Suprapubic skin (tissue), 4 donors: ENCODE data around the gene OR4C12. TPM values are rescaled to one million over a fixed set of nuclear protein-coding genes. Genes with fewer than 3 reads are reported as not detected.
"Not testable (repeated sequence)": the region's sequence is repeated elsewhere in the genome, so short reads cannot be mapped to it uniquely, and the experiment has no call there.

Experiments used
- DNase-seq, 2 donors: peaks; one replicate each; pipeline ENCODE4 v3.0.0-alpha.2; 2019; ENCODE audit warnings: low spot score in 2 of 2
- H3K27ac ChIP-seq: fragments of 200-600 bp; sonication (generic); one replicate; pipeline ENCODE4 v1.5.1; 2019
- H3K27me3 ChIP-seq: fragments of 200-600 bp; sonication (generic); one replicate; pipeline ENCODE4 v1.5.1; 2019
- H3K36me3 ChIP-seq: fragments of 200-600 bp; sonication (generic); one replicate; pipeline ENCODE4 v1.5.1; 2019
- H3K4me1 ChIP-seq: fragments of 200-600 bp; sonication (generic); one replicate; pipeline ENCODE4 v1.5.1; 2019
- H3K4me3 ChIP-seq: fragments of 200-600 bp; sonication (generic); one replicate; pipeline ENCODE4 v1.5.1; 2019; ENCODE audit warnings: mild to moderate bottlenecking
- H3K9me3 ChIP-seq: fragments of 200-600 bp; sonication (generic); one replicate; pipeline ENCODE4 v1.5.1; 2019
- EP300 ChIP-seq: sonication (generic); formaldehyde crosslinking; IDR thresholded peaks from one replicate; pipeline ENCODE4 v1.6.1; 2017; ENCODE audit warnings: antibody characterized with exemption
- POLR2A ChIP-seq, 2 donors: fragments of 450-650 bp; IDR thresholded peaks; one replicate each; pipeline ENCODE4 v1.6.1; 2017; ENCODE audit warnings: antibody characterized with exemption in 2 of 2, mild to moderate bottlenecking in 2 of 2, moderate library complexity in 2 of 2
- POLR2AphosphoS5 ChIP-seq, 3 donors: sonication (generic); formaldehyde crosslinking; IDR thresholded peaks; one replicate each; pipeline ENCODE4 v1.6.1; 2017; ENCODE audit warnings: antibody characterized with exemption in 3 of 3
- WGBS: methylation state at CpG from one replicate; pipeline ENCODE4 v1.1.5; 2018; 5-methylcytosine and 5-hydroxymethylcytosine counted together
- total RNA-seq, 4 donors: library from RNA; depleted of rRNA; stranded (reverse); fragments of >200 nt; gene quantifications; one replicate each; pipeline ENCODE4 v1.1.0, GENCODE V29; 2016
- TF ChIP-seq, protein P1 (sequence below), 2 donors: fragments of 200-600 bp in 1 of 2; fragments of 450-650 bp in 1 of 2; sonication (generic) in 1 of 2; IDR thresholded peaks; one replicate each; pipeline ENCODE4 v1.5.1; 2016 to 2019; ENCODE audit warnings: antibody characterized with exemption in 2 of 2, mild to moderate bottlenecking in 1 of 2, moderate library complexity in 1 of 2

OR4C12 gene
- total RNA-seq, result not detected

DNA sequence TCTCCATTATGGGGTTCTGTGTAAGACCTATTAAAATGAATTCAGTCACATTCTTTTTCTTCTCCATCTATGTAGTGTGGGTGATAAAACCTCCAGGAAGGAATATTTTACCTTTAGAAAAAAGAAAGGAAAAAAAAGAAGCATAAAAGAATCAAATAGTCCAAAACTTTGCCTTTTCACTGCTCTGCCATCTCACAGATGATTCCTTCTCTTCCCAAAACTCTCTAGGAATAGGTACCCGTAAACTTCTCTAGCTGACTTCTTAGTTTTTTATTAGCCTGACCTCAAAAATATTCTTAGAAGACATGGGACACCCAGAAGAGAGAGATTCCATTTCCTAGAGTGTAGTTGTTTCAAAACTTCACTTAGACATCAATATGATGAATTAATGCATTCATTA lies at the start of gene OR4C12:
TSS of gene OR4C12 (minus strand) at position 101 of the 400 bp plus-strand sequence. CDS start at position 67, 34 bp downstream.
- DNase-seq, H3K27me3 ChIP-seq, H3K4me1 ChIP-seq, H3K36me3 ChIP-seq, H3K9me3 ChIP-seq, H3K4me3 ChIP-seq, H3K27ac ChIP-seq: not testable (repeated sequence)
- 43% methylated on average over 1 of the region's 1 CpG for WGBS

DNA sequence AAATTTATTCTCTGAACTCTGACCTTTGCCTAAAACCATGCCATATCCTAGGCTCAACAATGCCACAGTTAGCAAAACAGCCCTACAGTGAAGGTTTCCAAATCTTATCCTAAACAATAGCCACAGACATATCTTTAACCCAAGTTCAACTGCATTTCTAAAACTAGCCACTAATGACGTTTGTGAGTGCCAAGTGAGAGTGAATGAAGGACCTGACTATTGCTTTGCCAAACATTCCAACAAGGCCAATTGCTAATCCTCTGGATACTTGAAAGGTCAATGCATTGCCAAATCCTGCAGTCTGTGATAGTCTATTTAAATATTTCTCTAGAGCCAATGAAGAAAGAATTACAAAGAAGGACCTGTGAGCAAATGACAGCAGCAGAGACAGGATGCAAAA lies 47.9 kb upstream of the OR4C12 start:
- TF ChIP-seq POLR2A (IDR thresholded peaks at IDR 0.05) (no peak), EP300 (no peak), POLR2AphosphoS5 (IDR thresholded peaks at IDR 0.05) (no peak)
- TF ChIP-seq, protein P1, sequence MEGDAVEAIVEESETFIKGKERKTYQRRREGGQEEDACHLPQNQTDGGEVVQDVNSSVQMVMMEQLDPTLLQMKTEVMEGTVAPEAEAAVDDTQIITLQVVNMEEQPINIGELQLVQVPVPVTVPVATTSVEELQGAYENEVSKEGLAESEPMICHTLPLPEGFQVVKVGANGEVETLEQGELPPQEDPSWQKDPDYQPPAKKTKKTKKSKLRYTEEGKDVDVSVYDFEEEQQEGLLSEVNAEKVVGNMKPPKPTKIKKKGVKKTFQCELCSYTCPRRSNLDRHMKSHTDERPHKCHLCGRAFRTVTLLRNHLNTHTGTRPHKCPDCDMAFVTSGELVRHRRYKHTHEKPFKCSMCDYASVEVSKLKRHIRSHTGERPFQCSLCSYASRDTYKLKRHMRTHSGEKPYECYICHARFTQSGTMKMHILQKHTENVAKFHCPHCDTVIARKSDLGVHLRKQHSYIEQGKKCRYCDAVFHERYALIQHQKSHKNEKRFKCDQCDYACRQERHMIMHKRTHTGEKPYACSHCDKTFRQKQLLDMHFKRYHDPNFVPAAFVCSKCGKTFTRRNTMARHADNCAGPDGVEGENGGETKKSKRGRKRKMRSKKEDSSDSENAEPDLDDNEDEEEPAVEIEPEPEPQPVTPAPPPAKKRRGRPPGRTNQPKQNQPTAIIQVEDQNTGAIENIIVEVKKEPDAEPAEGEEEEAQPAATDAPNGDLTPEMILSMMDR (IDR thresholded peaks at IDR 0.05), result no peak
- H3K4me1 ChIP-seq, result no peaks in the 10 kb centered on the region
- H3K27ac ChIP-seq, result no peak overlapping the region
- H3K36me3 ChIP-seq, result no peaks in the 10 kb centered on the region
- no peak for DNase-seq
- no peaks in the 10 kb centered on the region for H3K27me3 ChIP-seq
- WGBS, result 50% methylated on average over 1 of the region's 1 CpG
- no peak overlapping the region for H3K4me3 ChIP-seq
- peaks cover 13% of the 10 kb centered on the region for H3K9me3 ChIP-seq

DNA sequence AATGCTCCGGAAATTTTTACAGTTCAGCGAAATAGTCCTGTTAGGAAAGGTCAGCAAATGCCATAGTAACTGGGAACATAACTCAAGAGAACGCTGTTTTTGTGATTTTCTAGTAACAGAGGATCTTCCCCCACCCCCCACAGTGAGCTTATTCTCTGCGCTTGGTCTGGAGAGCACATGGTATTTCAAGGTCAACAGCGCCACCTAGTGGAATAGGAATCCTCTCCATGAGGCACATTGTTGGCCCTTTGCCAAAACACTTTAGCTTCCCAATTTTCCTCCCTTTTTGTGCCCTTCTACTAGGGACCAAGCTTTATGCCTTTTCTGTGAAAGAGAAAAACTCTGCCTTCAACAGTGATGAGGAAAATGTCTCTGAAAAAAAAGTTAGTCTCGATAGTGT lies 13.2 kb upstream of the OR4C12 start:
- H3K36me3 ChIP-seq, result no peaks in the 10 kb centered on the region
- H3K4me1 ChIP-seq, result no peaks in the 10 kb centered on the region
- no peak overlapping the region for H3K27ac ChIP-seq
- H3K4me3 ChIP-seq, result no peak overlapping the region
- no peaks in the 10 kb centered on the region for H3K27me3 ChIP-seq
- TF ChIP-seq, protein P1 (IDR thresholded peaks at IDR 0.05), result no peak
- no peak for TF ChIP-seq POLR2A (IDR thresholded peaks at IDR 0.05)
- TF ChIP-seq POLR2AphosphoS5 (IDR thresholded peaks at IDR 0.05), result no peak
- no peak for TF ChIP-seq EP300
- WGBS, result 52% methylated on average over 6 of the region's 6 CpGs
- no peak for DNase-seq
- peaks cover 2% of the 10 kb centered on the region for H3K9me3 ChIP-seq

DNA sequence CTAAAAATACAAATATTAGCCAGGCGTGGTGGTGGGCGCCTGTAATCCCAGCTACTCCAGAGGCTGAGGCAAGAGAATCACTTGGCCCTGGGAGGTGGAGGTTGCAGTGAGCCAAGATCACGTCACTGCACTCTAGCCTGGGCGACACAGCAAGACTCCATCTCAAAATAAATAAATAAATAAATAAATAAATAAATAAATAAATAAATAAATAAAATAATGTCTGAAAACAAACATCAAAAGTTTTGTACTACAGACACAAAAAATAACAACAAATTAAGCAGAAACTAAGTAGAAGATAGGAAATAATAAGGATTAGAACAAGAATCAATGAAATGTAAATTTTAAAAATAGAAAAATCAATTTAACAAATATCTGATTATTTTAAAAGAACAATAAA lies 8.9 kb downstream of the OR4C12 start:
- H3K4me3 ChIP-seq, H3K27me3 ChIP-seq, H3K27ac ChIP-seq, H3K36me3 ChIP-seq, DNase-seq, H3K4me1 ChIP-seq, H3K9me3 ChIP-seq: not testable (repeated sequence)
- 85% methylated on average over 4 of the region's 4 CpGs for WGBS

DNA sequence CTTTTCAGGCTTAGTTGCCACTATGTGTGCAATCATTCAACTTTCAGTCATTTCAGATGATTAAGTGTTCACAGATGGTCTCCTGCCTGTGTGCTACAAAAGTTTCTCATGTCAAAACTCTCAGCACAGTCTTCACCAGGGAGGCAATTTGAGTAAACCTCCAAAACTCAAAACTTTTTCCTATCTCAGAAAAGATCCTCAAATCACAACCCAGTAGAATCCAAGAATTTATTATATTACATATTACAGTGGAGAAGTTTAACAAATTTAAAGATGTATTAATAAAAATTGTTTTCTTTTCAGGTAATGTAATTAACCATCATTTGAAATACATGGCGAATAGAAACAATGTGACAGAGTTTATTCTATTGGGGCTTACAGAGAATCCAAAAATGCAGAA lies 30.2 kb downstream of the OR4C12 start, which contains the start of gene OR4C13:
TSS of gene OR4C13 (plus strand) at position 301 of the 400 bp plus-strand sequence. CDS start at position 333, 32 bp downstream.
- Histone ChIP-seq H3K4me1 (no peaks in the 10 kb centered on the region), H3K4me3 (no peak within 1 kb of the TSS), H3K9me3 (peaks cover 5% of the 10 kb centered on the region), H3K27ac (no peak within 1 kb of the TSS), H3K27me3 (no peaks in the 10 kb centered on the region), H3K36me3 (no peaks in the 10 kb centered on the region)
- TF ChIP-seq EP300 (no peak), POLR2AphosphoS5 (IDR thresholded peaks at IDR 0.05) (no peak)
- DNase-seq, result no peak
- WGBS, result 48% methylated on average over 1 of the region's 1 CpG

DNA sequence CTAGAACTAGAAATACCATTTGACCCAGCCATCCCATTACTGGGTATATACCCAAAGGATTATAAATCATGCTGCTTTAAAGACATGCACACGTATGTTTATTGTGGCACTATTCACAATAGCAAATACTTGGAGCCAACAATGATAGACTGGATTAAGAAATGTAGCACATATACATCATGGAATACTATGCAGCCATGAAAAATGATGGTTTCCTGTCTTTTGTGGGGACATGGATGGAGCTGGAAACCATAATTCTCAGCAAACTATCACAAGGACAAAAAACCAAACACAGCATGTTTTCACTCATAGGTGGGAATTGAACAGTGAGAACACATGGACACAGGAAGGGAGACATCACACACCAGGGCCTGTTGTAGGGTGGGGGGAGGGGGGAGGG lies 33.6 kb downstream of the OR4C12 start:
- not testable (repeated sequence) for H3K9me3 ChIP-seq, H3K27ac ChIP-seq, DNase-seq, H3K27me3 ChIP-seq, H3K4me1 ChIP-seq, H3K36me3 ChIP-seq, H3K4me3 ChIP-seq
- WGBS, result 76% methylated on average over 1 of the region's 1 CpG

Other genes starting within 250 kb of the OR4C12 start
- gene OR4C13, start 30.1 kb downstream of the OR4C12 start, total RNA-seq, result not detected
- not detected for gene OR4C45, start 50.3 kb upstream of the OR4C12 start, total RNA-seq